Activated naive CD4-positive, alpha-beta T cell treated with anti-CD3 and anti-CD28 coated beads, Interleukin-2, amount 50 U/mL, for 72 hours (primary cell): Measurements from ENCODE around the gene MYO1E. TPM values are rescaled to one million over a fixed set of nuclear protein-coding genes. Genes with fewer than 3 reads are reported as not detected.
A peak's percentile ranks its signal among the peaks of the same experiment; 100 is the strongest.
"Not testable (repeated sequence)": the region's sequence is repeated elsewhere in the genome, so short reads cannot be mapped to it uniquely, and the experiment has no call there.

Experiments
- ATAC-seq, 2 donors: fragments of 150-1000 bp; cut with Tn5 transposase; 2 replicates each; pipeline ENCODE4 v1.10.0; 2021; ENCODE audit warnings: mild to moderate bottlenecking in 2 of 2, moderate library complexity in 2 of 2
- DNase-seq, 2 donors: peaks; one replicate each; pipeline ENCODE4 v3.0.0; 2021 to 2022; ENCODE audit warnings: low spot score in 2 of 2
- H3K27ac Mint-ChIP-seq, 2 donors: one replicate each; pipeline ENCODE4 v1.8.0; 2022; ENCODE audit warnings: mild to moderate bottlenecking in 2 of 2, mixed read lengths in 2 of 2
- H3K36me3 Mint-ChIP-seq, 2 donors: one replicate each; pipeline ENCODE4 v1.8.0; 2022; ENCODE audit warnings: mixed read lengths in 2 of 2
- H3K9me3 Mint-ChIP-seq, 2 donors: one replicate each; pipeline ENCODE4 v1.8.0; 2022; ENCODE audit warnings: mixed read lengths in 2 of 2
- total RNA-seq, 2 donors: library from RNA; stranded (reverse); gene quantifications; one replicate each; pipeline ENCODE4 v1.2.3, GENCODE V29; 2022

The MYO1E gene
- total RNA-seq, 2 donors from 2014 or later = 2.1 to 42.0 TPM

DNA sequence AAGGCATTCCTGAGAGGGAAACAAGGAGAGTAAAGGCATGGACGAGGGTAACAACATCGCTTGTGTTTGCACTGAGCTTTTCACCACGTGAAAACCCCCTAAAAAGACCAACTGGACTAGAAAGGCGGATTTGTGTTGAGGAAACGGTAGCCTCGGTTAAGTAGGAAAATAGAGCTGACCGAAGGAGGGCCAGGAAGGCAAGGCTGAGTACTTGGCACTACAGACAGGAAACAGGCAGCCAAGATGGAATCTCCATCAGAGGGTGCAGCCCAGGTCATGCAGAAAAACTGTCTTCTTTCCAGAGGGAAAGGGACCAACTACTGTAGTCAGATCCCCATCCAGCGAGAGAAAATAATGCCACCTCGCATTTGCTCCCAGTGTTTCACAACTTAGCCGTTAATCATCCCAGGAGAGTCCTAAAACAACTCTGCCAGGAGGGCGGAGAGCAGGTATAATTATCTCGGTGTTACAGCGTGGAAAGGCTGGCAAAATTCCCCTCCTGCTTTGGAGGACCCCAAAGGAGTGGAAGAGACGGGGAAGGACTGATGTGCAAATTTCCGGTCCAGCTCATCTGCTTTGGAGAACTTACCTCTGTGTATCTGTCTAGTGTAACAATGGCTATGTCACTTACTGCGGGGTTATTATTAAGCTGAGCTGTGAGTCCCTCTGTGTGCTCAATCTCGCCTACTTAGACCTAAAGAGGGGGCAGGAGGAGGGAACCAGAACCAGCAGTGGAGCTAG is 77.2 kb downstream of the MYO1E start:
- Mint-ChIP-seq H3K36me3 (no peaks in the 10 kb centered on the region), H3K27ac (no peak overlapping the region), H3K9me3 (no peaks in the 10 kb centered on the region)
- DNase-seq (no peak), ATAC-seq (no peak)

DNA sequence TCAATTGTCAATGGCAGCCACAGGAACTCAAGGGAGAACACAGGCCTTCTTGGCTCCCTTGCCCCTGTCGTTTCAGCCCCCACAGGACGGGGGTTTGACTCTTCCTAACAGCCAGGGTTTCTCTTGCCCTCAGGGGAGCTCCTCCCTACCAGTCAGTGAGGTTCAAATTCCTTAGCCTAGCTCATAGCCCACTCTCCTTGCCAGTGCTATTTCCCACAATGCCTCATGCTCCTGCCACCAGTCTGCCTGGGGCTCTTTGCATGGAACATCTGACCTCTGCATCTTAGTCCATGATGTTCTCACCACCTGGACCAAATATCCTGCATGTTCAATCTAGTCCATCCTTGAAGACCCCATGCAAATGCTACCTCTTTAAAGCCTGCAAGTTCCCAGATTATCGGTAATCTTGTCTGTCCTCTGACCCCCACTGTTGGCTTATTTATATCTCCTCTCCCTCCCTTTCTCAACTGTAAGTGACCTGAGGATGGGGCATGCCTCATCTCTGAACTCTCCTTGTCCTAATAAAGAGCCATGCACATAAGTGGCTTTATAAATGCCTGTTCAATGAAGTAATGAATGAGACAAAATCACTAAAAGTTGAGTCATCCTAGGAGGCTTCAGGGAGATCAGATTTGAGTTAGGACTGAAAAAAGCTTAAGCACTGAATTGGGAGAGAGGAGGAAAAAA is 78.0 kb downstream of the MYO1E start:
- Mint-ChIP-seq H3K27ac (no peak overlapping the region), H3K36me3 (no peaks in the 10 kb centered on the region), H3K9me3 (no peaks in the 10 kb centered on the region)
- ATAC-seq (no peak), DNase-seq (no peak)

DNA sequence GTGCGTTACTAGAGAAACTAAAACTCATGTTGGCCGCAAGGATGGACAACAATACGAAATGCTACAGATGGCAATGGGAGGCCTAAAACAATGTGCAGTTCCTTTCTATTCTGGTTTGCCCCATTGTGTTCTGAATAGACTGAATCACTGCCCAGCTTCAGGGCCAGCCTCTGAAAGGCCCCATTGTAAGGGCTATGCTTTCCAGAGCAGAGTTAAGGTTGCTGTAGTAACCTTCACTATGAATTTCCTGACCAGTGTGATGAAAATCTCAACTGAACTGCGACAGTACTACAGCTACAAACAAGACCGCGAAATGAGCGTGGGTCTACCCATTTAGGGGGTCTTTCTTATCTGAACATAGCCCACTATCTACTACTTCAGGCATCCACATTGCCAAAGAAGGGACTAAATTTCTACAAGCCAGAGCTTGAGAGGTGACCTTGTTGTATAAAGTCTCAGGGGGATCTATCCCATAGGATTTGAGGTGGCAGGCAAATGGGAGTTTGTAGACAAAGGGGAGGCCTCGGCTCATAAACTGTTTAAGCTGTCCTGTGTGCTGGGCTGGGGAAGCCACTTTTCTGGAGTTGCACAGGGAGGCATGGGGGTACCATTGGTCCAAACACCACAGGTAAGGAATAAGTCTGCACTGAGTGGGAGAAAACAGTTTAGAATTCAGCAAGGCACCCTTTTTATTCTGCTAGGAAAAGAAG is 80.1 kb downstream of the MYO1E start:
- no peak overlapping the region for H3K27ac Mint-ChIP-seq
- DNase-seq (no peak), ATAC-seq (no peak)
- no peaks in the 10 kb centered on the region for H3K9me3 Mint-ChIP-seq
- H3K36me3 Mint-ChIP-seq = no peaks in the 10 kb centered on the region

DNA sequence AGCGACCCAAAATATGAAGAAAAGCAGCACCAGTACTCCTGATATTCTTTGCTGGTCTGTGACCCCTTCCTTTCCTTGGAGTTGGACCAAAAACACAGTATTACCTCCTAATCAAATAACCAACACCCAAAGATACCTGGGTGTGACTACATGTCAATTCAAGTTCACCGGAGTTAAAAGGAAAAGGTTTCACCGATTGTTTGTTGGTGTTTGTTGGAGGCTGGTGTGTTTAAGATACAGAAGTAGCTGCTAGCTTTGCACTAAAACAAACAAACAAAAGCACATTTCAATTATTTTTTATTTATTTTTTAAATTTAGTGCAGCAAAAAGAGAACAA is 81.5 kb downstream of the MYO1E start:
- no peak for DNase-seq
- ATAC-seq = no peak
- Mint-ChIP-seq H3K36me3 (no peaks in the 10 kb centered on the region), H3K9me3 (no peaks in the 10 kb centered on the region), H3K27ac (no peak overlapping the region)

DNA sequence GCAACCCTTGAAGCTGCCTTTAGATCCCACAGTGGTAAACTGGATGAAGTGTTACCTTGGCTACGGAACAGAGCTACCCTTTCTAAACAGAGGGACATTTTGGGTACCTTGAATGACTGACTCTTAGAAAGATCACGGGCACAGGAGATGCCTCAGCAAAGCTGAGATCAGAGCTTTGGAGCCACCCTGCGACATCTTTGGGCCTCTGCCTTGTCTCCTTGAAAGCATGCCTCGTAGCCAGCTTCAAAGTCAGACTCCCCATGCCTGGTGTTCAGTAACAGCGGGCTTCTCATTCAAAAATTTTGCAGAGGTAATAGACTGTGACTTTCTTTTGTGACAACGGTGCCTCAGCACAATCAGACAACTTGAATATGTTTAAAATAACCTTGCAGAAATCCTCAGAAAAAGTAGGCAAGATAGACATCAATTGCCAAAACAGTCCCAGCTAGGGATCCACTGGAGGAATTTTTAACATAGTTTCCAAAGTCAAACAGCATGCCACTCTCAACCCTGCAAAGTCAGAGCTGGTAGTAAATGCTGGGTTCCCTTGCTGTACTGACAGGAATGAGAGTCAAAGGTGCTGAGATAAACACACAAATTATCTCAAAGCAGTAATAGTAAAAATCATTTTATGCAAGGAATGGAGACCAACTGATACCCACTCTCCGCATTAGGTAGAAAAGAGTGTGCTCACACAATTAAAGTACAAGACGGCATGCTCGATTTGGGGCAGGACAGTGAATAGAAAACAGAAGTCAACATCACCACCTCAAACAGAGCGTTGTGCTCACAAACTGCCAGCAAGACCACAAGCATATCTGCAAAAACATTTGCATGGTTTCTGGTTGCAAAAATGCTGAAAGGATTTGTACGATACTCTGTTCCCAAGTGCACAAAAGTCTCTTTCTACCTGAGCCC is 82.1 kb downstream of the MYO1E start:
- ATAC-seq = no peak
- no peaks in the 10 kb centered on the region for H3K36me3 Mint-ChIP-seq
- H3K9me3 Mint-ChIP-seq = no peaks in the 10 kb centered on the region
- H3K27ac Mint-ChIP-seq = no peak overlapping the region
- no peak for DNase-seq

DNA sequence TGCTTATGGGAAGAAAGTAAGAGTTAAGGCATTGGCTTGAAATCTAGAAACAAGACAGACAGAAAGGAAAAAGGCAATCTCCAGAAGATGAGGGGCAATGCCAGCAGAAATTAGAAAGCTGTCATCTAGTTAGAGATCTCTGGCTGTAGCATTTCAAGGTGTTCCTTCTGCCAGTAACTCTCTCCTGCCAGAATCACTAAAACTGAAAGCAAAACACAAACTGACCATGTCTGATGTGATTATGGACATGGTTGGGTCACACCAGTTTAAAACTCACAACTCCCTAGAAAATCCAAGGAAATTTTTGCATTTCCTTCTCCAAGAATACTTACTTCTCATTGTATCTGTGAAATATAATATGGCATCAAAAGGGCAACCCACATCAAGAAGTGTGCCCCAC is 83.1 kb downstream of the MYO1E start:
- ATAC-seq = no peak
- H3K36me3 Mint-ChIP-seq = no peaks in the 10 kb centered on the region
- no peak overlapping the region for H3K27ac Mint-ChIP-seq
- no peak for DNase-seq
- H3K9me3 Mint-ChIP-seq = no peaks in the 10 kb centered on the region

GRCh38 chr15:59283717-59284391 is 88.8 kb downstream of the MYO1E start:
- H3K36me3 Mint-ChIP-seq = no peaks in the 10 kb centered on the region
- H3K9me3 Mint-ChIP-seq = no peaks in the 10 kb centered on the region
- H3K27ac Mint-ChIP-seq = no peak overlapping the region
- no peak for DNase-seq
- ATAC-seq = no peak

- no peak for DNase-seq
- Mint-ChIP-seq H3K36me3 (no peaks in the 10 kb centered on the region), H3K9me3 (no peaks in the 10 kb centered on the region), H3K27ac (peak overlapping the region in 1 of 2 donors; percentile 55)
- ATAC-seq = no peak
Observed at GRCh38 chr15:59282515-59283337, 89.9 kb downstream of the MYO1E start.

GRCh38 chr15:59281699-59282098 is 91.0 kb downstream of the MYO1E start:
- no peak for ATAC-seq
- no peaks in the 10 kb centered on the region for H3K36me3 Mint-ChIP-seq
- H3K9me3 Mint-ChIP-seq = no peaks in the 10 kb centered on the region
- no peak overlapping the region for H3K27ac Mint-ChIP-seq
- DNase-seq = no peak

DNA sequence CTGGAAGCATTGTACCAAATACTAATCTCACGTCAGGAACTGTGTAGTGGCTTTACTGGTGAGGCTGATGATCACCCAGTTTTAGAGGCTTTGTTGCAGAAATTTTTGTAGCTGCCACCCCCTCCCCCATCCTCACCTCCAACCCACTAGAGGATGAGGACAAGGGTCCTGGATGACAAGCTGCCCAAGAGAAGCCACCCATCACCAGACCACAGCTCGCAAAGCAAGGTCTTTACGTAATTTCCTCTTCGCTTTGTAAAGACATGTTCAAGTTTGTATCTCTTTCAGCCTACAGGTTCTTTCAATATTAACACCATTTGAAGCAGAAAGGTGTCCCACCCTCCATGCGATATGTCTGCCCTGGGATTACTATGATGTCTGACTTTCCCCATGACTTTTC is 91.8 kb downstream of the MYO1E start:
- no peak for DNase-seq
- H3K36me3 Mint-ChIP-seq = no peaks in the 10 kb centered on the region
- H3K9me3 Mint-ChIP-seq = no peaks in the 10 kb centered on the region
- ATAC-seq = no peak
- no peak overlapping the region for H3K27ac Mint-ChIP-seq

DNA sequence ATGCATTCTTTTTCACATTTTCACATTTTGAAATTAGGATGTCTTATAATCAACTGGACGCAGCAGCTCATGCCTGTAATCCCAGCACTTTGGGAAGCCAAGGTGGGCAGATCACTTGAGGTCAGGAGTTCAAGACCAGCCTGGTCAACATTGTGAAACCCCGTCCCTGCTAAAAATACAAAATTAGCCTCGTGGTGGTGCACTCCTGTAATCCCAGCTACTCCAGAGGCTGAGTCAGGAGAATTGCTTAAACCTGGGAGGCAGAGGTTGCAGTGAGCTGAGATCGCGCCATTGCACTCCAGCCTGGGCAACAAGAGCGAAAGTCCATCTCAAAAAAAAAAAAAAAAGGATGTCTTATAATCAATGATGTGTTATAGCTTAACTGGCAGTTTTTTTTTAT is 92.4 kb downstream of the MYO1E start:
- not testable (repeated sequence) for ATAC-seq, H3K36me3 Mint-ChIP-seq, H3K27ac Mint-ChIP-seq, DNase-seq, H3K9me3 Mint-ChIP-seq

DNA sequence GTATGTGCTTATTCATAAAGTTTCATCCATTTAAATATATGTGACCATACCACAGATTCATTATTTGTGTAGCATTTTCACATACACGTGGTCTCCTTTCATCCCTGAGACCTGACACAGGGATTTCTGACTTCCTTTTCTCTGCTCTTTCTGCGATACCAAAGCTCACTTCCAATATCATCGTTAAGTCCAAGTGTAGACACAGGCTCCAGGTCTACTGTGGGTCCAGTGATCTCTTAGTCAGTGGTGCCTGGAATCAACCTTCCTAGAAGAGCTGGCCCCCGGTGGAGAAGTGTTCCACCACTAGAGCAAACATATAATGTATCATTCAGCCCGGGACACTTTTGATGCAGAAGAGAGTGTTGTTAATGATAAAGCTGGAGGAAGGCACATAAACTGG is 93.6 kb downstream of the MYO1E start:
- DNase-seq = no peak
- no peaks in the 10 kb centered on the region for H3K9me3 Mint-ChIP-seq
- H3K27ac Mint-ChIP-seq = no peak overlapping the region
- ATAC-seq = no peak
- H3K36me3 Mint-ChIP-seq = no peaks in the 10 kb centered on the region

- H3K27ac Mint-ChIP-seq = no peak overlapping the region
- no peaks in the 10 kb centered on the region for H3K9me3 Mint-ChIP-seq
- ATAC-seq = no peak
- H3K36me3 Mint-ChIP-seq = no peaks in the 10 kb centered on the region
- DNase-seq = no peak
Observed at GRCh38 chr15:59278120-59278519, 94.6 kb downstream of the MYO1E start.

GRCh38 chr15:59276225-59277178 is 96.2 kb downstream of the MYO1E start:
- DNase-seq (no peak), ATAC-seq (no peak)
- Mint-ChIP-seq H3K36me3 (no peaks in the 10 kb centered on the region), H3K27ac (no peak overlapping the region), H3K9me3 (no peaks in the 10 kb centered on the region)
